ENCODE results near the gene ST7.

- TF ChIP-seq EZH2 (IDR thresholded peaks at IDR 0.05) = no peak
- no peak for TF ChIP-seq FOXP2 (optimal IDR thresholded peaks at IDR 0.05; ENCODE audit: control extremely low read depth, extremely low read length, insufficient read depth)
Measured at GRCh38 chr7:117044664-117045063, 91.4 kb downstream of the ST7 start.

Data from SK-N-MC (cell line).